ENCODE measurements around the gene RAB5A.
"Not testable (repeated sequence)": the region's sequence is repeated elsewhere in the genome, so short reads cannot be mapped to it uniquely, and the experiment has no call there.

The RAB5A gene

GRCh38 chr3:19947549-19948225 is 790 bp downstream of the RAB5A start:
- H3K4me3 ChIP-seq (ENCODE audit: low read length), result peak overlapping the region; percentile 92
- H3K9me3 ChIP-seq (ENCODE audit: control insufficient read depth, insufficient read depth, low read length), result no peaks in the 10 kb centered on the region
- H3K27ac ChIP-seq (ENCODE audit: low read length), result no peak overlapping the region
- no CpG with 5 or more reads among the region's 30 CpGs for WGBS (ENCODE audit: insufficient coverage, insufficient read length)
- peak; percentile 25 for DNase-seq (ENCODE audit: low read depth, low spot score)
- H3K27me3 ChIP-seq (ENCODE audit: control insufficient read depth, insufficient read depth, low read length), result no peaks in the 10 kb centered on the region
- H3K4me1 ChIP-seq (ENCODE audit: control insufficient read depth, insufficient read depth, low read length), result peaks cover 4% of the 10 kb centered on the region; the same call in 1 of the 2 replicates
- H3K36me3 ChIP-seq (ENCODE audit: control insufficient read depth, insufficient read depth, low read length), result peaks cover 4% of the 10 kb centered on the region; the same call in 1 of the 2 replicates

GRCh38 chr3:19948226-19948591 is 1.3 kb downstream of the RAB5A start:
- no peak for DNase-seq (ENCODE audit: low read depth, low spot score)
- no CpG with 5 or more reads among the region's 2 CpGs for WGBS (ENCODE audit: insufficient coverage, insufficient read length)
- H3K36me3 ChIP-seq (ENCODE audit: control insufficient read depth, insufficient read depth, low read length), result peaks cover 4% of the 10 kb centered on the region; the same call in 1 of the 2 replicates
- H3K9me3 ChIP-seq (ENCODE audit: control insufficient read depth, insufficient read depth, low read length), result no peaks in the 10 kb centered on the region
- H3K27ac ChIP-seq (ENCODE audit: low read length), result no peak overlapping the region
- H3K27me3 ChIP-seq (ENCODE audit: control insufficient read depth, insufficient read depth, low read length), result no peaks in the 10 kb centered on the region
- H3K4me1 ChIP-seq (ENCODE audit: control insufficient read depth, insufficient read depth, low read length), result peaks cover 4% of the 10 kb centered on the region; the same call in 1 of the 2 replicates
- peak overlapping the region; percentile 92; the same call in 1 of the 2 replicates for H3K4me3 ChIP-seq (ENCODE audit: low read length)

GRCh38 chr3:19950316-19950715 is 3.4 kb downstream of the RAB5A start:
- Histone ChIP-seq H3K9me3 (ENCODE audit: control insufficient read depth, insufficient read depth, low read length) (no peaks in the 10 kb centered on the region), H3K27me3 (ENCODE audit: control insufficient read depth, insufficient read depth, low read length) (no peaks in the 10 kb centered on the region), H3K4me3 (ENCODE audit: low read length) (no peak overlapping the region), H3K4me1 (ENCODE audit: control insufficient read depth, insufficient read depth, low read length) (peaks cover 4% of the 10 kb centered on the region; the same call in 1 of the 2 replicates), H3K36me3 (ENCODE audit: control insufficient read depth, insufficient read depth, low read length) (peaks cover 6% of the 10 kb centered on the region; the same call in 1 of the 2 replicates), H3K27ac (ENCODE audit: low read length) (no peak overlapping the region)
- WGBS (ENCODE audit: insufficient coverage, insufficient read length), result no CpG with 5 or more reads among the region's 2 CpGs
- DNase-seq (ENCODE audit: low read depth, low spot score), result no peak

GRCh38 chr3:19954676-19955075 is 7.8 kb downstream of the RAB5A start:
- H3K36me3 ChIP-seq (ENCODE audit: control insufficient read depth, insufficient read depth, low read length), result peaks cover 6% of the 10 kb centered on the region
- no peaks in the 10 kb centered on the region for H3K27me3 ChIP-seq (ENCODE audit: control insufficient read depth, insufficient read depth, low read length)
- no peak overlapping the region for H3K4me3 ChIP-seq (ENCODE audit: low read length)
- WGBS (ENCODE audit: insufficient coverage, insufficient read length), result no CpG with 5 or more reads among the region's 4 CpGs
- DNase-seq (ENCODE audit: low read depth, low spot score), result no peak
- H3K4me1 ChIP-seq (ENCODE audit: control insufficient read depth, insufficient read depth, low read length), result no peaks in the 10 kb centered on the region
- H3K9me3 ChIP-seq (ENCODE audit: control insufficient read depth, insufficient read depth, low read length), result no peaks in the 10 kb centered on the region
- H3K27ac ChIP-seq (ENCODE audit: low read length), result no peak overlapping the region

- not testable (repeated sequence) for H3K27me3 ChIP-seq (ENCODE audit: control insufficient read depth, insufficient read depth, low read length); DNase-seq (ENCODE audit: low read depth, low spot score); H3K4me3 ChIP-seq (ENCODE audit: low read length); H3K9me3 ChIP-seq (ENCODE audit: control insufficient read depth, insufficient read depth, low read length); H3K36me3 ChIP-seq (ENCODE audit: control insufficient read depth, insufficient read depth, low read length); H3K27ac ChIP-seq (ENCODE audit: low read length); H3K4me1 ChIP-seq (ENCODE audit: control insufficient read depth, insufficient read depth, low read length)
- WGBS (ENCODE audit: insufficient coverage, insufficient read length), result no CpG with 5 or more reads among the region's 9 CpGs
Measured at GRCh38 chr3:19957354-19957753, 10.5 kb downstream of the RAB5A start.

GRCh38 chr3:19959505-19959904 is 12.6 kb downstream of the RAB5A start:
- H3K4me1 ChIP-seq (ENCODE audit: control insufficient read depth, insufficient read depth, low read length), result no peaks in the 10 kb centered on the region
- H3K9me3 ChIP-seq (ENCODE audit: control insufficient read depth, insufficient read depth, low read length), result no peaks in the 10 kb centered on the region
- no peak overlapping the region for H3K4me3 ChIP-seq (ENCODE audit: low read length)
- H3K27ac ChIP-seq (ENCODE audit: low read length), result no peak overlapping the region
- H3K27me3 ChIP-seq (ENCODE audit: control insufficient read depth, insufficient read depth, low read length), result no peaks in the 10 kb centered on the region
- no peak for DNase-seq (ENCODE audit: low read depth, low spot score)
- H3K36me3 ChIP-seq (ENCODE audit: control insufficient read depth, insufficient read depth, low read length), result peaks cover under 1% of the 10 kb centered on the region
- no CpG with 5 or more reads among the region's 4 CpGs for WGBS (ENCODE audit: insufficient coverage, insufficient read length)

GRCh38 chr3:19960696-19961095 is 13.8 kb downstream of the RAB5A start:
- Histone ChIP-seq H3K36me3 (ENCODE audit: control insufficient read depth, insufficient read depth, low read length) (no peaks in the 10 kb centered on the region; the same call in none of the 2 replicates), H3K27me3 (ENCODE audit: control insufficient read depth, insufficient read depth, low read length) (no peaks in the 10 kb centered on the region), H3K4me1 (ENCODE audit: control insufficient read depth, insufficient read depth, low read length) (no peaks in the 10 kb centered on the region), H3K27ac (ENCODE audit: low read length) (no peak overlapping the region), H3K9me3 (ENCODE audit: control insufficient read depth, insufficient read depth, low read length) (no peaks in the 10 kb centered on the region), H3K4me3 (ENCODE audit: low read length) (no peak overlapping the region)
- WGBS (ENCODE audit: insufficient coverage, insufficient read length), result no CpG with 5 or more reads among the region's 4 CpGs
- no peak for DNase-seq (ENCODE audit: low read depth, low spot score)

GRCh38 chr3:19961960-19962359 is 15.1 kb downstream of the RAB5A start:
- H3K36me3 ChIP-seq (ENCODE audit: control insufficient read depth, insufficient read depth, low read length), result no peaks in the 10 kb centered on the region; the same call in 1 of the 2 replicates

GRCh38 chr3:19967208-19967607 is 20.3 kb downstream of the RAB5A start:
- Histone ChIP-seq H3K4me1 (ENCODE audit: control insufficient read depth, insufficient read depth, low read length) (no peaks in the 10 kb centered on the region), H3K27ac (ENCODE audit: low read length) (no peak overlapping the region), H3K4me3 (ENCODE audit: low read length) (no peak overlapping the region), H3K36me3 (ENCODE audit: control insufficient read depth, insufficient read depth, low read length) (no peaks in the 10 kb centered on the region), H3K27me3 (ENCODE audit: control insufficient read depth, insufficient read depth, low read length) (no peaks in the 10 kb centered on the region), H3K9me3 (ENCODE audit: control insufficient read depth, insufficient read depth, low read length) (no peaks in the 10 kb centered on the region)
- no peak for DNase-seq (ENCODE audit: low read depth, low spot score)
- WGBS (ENCODE audit: insufficient coverage, insufficient read length), result no CpG with 5 or more reads among the region's 6 CpGs

More at GRCh38 chr3:19961960-19962359, 15.1 kb downstream of the RAB5A start:
- no peak for DNase-seq (ENCODE audit: low read depth, low spot score)
- no peak overlapping the region for H3K4me3 ChIP-seq (ENCODE audit: low read length)
- no CpG with 5 or more reads among the region's 4 CpGs for WGBS (ENCODE audit: insufficient coverage, insufficient read length)
- H3K27me3 ChIP-seq (ENCODE audit: control insufficient read depth, insufficient read depth, low read length), result no peaks in the 10 kb centered on the region
- no peaks in the 10 kb centered on the region for H3K4me1 ChIP-seq (ENCODE audit: control insufficient read depth, insufficient read depth, low read length)
- no peak overlapping the region for H3K27ac ChIP-seq (ENCODE audit: low read length)
- H3K9me3 ChIP-seq (ENCODE audit: control insufficient read depth, insufficient read depth, low read length), result no peaks in the 10 kb centered on the region

- Histone ChIP-seq H3K36me3 (ENCODE audit: control insufficient read depth, insufficient read depth, low read length) (no peaks in the 10 kb centered on the region), H3K27ac (ENCODE audit: low read length) (no peak overlapping the region), H3K4me1 (ENCODE audit: control insufficient read depth, insufficient read depth, low read length) (no peaks in the 10 kb centered on the region), H3K27me3 (ENCODE audit: control insufficient read depth, insufficient read depth, low read length) (no peaks in the 10 kb centered on the region), H3K4me3 (ENCODE audit: low read length) (no peak overlapping the region), H3K9me3 (ENCODE audit: control insufficient read depth, insufficient read depth, low read length) (no peaks in the 10 kb centered on the region)
- WGBS (ENCODE audit: insufficient coverage, insufficient read length), result no CpG with 5 or more reads among the region's 4 CpGs
- no peak for DNase-seq (ENCODE audit: low read depth, low spot score)
Measured at GRCh38 chr3:19967812-19968211, 20.9 kb downstream of the RAB5A start.

GRCh38 chr3:19970327-19970726 is 23.4 kb downstream of the RAB5A start:
- Histone ChIP-seq H3K27ac (ENCODE audit: low read length) (no peak overlapping the region), H3K4me1 (ENCODE audit: control insufficient read depth, insufficient read depth, low read length) (no peaks in the 10 kb centered on the region), H3K9me3 (ENCODE audit: control insufficient read depth, insufficient read depth, low read length) (no peaks in the 10 kb centered on the region), H3K4me3 (ENCODE audit: low read length) (no peak overlapping the region), H3K36me3 (ENCODE audit: control insufficient read depth, insufficient read depth, low read length) (no peaks in the 10 kb centered on the region; the same call in 1 of the 2 replicates), H3K27me3 (ENCODE audit: control insufficient read depth, insufficient read depth, low read length) (no peaks in the 10 kb centered on the region)
- WGBS (ENCODE audit: insufficient coverage, insufficient read length), result 100% methylated on average over 1 of the region's 8 CpGs
- no peak for DNase-seq (ENCODE audit: low read depth, low spot score)

Measured in iPS DF 6.9 (cell line).